NCI-H1436 treated with DMSO at 0.1 percent for 48 hours (cell line): Measurements from ENCODE around the gene LRBA.

ENCODE experiments used
- DNase-seq: peaks from one replicate; lab custom pipeline; 2025; lab: John Stamatoyannopoulos, UW

LRBA gene

DNA sequence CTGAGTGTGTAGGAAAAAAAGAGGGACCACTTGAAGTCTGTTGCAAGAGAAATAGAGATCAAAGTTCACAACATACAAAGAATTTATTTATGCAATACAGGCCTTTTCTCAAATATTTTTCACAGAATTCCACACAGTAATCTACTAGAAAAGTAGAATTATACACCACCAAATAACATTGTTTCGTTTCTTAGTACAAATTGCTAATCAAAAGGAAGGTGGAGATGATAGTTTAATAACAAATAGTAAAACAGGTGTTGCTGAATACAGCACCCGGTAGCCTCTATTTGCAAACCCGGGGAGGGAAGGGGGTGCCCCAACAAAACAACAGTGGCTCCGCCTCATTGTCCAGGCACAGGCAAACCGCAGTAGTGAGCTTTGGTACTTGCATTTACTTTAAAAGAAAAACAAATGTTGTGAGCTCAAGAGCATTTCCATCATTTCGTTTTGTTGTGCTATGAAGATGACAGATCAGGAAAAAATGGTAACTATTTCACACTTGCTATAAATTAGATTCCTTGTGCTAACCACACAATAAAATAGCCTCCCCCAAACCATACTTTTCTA, 750.4 kb downstream of the LRBA start:
- DNase-seq: no peak

DNA sequence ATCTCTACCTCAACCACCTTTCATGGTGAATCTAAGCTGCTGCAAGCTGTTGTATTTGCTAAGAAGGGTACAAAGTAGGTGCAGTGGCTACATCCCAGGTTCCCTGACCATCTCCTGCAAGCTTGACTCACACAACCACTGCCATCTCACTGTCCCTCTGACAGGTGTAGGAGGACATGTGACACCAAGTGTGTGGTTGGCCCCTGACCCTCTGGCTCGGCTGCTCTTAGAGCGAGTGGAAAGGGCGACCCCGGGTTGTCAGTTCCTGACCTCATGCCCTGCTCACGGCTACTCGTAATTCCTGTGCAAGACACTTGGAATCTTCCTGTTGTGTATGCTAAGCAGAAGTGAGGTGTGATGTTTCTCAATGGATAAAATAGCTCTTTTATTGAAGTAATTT, 752.5 kb downstream of the LRBA start:
- no peak for DNase-seq

DNA sequence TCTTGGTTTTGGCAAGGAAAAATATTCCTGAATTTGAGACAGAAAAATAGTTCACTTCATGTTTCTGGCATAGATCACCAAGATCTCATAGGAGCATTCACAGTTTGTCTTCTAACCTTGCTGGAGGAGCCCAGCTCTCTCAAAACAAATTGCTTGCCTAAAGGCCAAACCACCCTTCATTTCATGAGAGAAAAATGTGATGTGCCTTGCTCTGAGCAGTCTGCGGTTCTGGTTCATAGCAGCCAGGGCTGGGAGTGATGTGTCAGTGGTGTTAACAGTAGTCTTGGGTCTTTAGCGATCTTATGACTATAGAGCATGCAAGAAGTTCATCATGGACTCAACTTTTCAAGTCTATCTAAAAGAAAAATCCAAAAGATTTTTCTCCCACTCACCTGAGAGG, 753.5 kb downstream of the LRBA start:
- no peak for DNase-seq

DNA sequence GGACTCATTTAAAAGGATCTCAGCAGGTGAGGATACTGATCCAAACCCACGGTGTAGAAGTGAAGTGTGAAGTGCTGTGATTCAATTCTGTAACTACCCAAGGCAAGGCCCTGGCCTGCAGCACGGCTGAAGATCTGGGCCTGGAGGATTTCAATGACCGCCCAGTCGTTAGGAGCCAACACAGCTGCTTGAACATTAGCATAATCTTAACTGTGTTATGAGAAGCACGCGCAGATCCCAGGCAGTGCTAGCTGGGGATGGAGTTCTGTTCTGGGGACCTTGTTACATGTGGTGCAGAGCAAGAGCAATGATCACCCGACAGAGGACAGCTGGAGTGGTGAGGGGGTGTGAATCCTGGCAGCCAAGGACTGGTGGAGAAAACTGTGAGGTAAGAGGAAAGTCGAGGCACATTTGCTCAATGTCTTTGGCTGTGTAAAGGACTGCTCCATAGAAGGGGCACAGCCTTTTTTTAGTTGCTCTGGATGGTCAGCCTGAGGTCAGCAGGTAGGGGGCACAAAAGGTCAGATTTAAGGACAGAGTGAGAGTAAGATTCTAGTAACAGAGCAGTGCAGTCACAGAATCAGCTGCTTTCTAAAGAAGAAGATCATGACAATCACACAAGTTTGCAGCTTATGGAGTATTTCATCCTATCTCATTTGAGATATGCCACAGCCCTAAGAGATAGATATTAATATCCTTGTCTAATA, 755.1 kb downstream of the LRBA start:
- DNase-seq: no peak

DNA sequence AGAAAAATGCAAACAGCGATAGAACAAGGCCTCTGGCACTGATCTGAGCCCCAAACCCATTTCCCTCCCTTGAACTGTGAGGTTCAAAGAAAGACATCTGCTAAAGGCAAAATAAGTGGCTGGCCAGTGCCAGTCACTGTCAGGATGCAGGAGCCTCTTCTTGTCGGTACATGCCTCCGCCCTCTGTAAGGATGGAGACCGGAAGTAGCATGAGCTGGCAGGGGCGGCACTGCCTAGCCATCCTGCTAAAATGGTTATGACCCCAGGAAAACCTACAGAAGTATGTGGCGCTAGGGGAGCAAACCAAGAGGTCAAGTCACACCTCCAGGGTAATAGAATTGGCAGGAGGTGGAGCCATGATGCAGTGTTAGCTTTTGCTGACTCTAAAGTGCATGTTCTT, 756.5 kb downstream of the LRBA start:
- no peak for DNase-seq

DNA sequence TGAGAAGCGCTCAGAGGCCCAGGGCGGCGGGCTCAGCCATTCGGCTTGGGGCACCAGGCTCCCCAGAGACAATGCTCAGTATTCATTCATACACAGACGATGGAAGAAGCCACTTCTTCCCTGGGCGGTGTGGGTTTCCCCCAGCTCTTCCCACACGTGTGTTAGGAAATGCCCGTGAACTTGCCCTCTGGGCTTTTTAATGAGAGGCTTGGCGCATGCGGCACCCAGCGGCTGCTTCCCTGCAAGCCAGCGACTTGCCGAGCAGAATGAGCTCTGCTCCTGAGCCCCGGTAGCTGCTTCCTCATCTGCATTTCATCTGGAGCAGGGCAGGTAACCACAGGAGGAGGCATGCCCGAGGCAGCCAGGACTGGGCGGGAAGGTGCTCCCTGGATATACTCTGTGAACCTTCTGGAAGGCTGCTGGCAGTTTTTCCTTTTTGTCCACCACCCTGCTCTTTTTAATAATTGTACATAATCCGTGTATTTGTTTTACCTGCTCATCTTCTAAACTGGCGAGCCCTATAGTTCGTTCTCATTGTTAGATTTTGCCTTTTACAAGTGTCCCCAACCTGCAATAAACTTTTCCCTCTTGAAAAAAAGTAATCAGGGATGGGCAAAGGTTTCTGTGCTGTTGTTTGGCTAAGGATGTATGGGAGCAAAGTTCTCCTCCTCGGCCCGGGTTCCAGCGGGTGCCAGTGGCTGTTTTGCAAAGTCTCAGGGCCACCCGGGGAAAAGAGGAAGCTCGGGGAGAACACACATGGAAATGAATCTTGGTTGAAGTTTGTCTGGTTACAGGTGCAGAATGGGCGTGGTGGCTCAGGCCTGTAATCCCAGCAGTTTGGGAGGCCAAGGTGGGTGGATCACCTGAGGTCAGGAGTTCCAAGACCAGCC, 758.0 kb downstream of the LRBA start:
- no peak for DNase-seq

DNA sequence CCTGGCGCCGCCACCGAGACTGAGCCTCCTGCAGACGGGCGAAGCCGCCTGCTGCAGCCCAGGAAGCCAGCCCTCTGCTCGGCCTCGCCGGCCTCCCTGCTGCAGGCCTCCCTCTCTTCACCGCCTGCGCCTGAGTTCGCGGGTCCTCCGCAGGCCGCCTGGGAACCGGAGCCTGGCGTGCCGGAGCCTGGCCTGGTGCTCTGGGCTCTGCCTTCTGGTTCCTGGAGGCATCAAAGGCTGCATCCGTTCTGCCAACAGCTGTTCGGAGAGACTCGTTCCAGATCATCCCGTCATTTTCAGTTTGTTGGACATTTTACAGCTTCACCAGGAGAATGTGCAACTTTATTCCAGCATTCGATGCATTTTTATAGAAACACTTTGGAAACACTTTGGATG, 758.9 kb downstream of the LRBA start:
- DNase-seq: no peak

DNA sequence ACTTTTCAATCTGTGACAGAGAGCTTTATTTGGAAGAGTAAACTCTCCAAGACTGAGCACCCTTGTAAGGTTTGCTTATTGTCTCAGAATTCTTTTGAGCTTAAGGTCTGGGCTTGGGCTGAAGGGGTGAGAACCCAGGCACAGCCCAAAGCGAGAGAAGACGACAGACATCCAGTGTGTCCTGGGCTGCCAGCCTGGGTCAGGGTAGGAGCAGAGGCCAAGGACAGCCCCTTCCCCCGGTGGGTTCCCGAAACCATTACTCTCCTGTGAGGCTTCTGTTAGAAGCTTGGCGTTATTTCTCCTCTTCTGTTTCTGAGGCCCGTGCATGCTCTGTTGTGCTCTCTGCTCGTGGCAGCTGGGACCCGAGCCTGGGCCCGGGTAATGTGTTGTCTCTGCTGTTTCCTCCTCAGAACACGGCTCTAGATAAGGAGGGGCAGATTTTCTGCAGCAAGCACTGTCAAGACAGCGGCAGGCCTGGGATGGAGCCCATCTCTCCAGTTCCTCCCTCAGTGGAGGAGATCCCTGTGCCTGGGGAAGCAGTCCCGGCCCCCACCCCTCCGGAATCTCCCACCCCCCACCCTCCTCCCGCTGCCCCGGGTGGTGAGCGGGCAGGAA, 759.4 kb downstream of the LRBA start:
- DNase-seq: no peak

DNA sequence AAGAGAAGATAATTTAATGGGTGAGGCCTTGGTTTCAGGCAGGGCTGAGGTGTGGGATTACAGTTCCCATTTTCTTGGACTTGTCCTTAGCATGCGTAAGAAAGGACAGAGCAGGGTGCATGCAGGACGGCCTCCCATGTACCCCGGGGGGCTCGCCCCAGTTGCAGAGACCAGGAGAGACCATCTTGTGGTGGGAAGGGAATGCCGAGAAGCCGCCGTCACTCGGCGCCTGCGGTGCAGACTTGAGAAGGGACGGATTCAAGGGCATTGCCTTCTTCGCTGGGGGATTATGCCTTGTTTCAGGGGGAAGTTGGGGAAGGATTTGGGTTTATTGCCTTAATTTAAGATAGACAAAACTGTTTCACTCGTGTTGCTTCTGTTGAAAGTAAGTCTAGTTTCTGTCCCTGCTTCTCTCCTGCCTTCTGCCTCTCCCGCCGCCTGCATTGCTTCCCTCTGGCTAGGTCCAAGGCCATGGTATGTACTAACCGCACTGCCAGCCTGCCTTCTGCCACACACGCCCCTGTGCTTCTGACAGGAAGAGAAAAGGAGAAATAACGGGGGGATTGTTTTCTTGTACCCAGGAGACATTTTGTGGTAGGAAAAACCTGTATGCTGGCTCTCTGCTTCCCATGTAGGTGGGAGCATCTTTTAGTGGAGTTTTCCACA, 761.0 kb downstream of the LRBA start:
- no peak for DNase-seq

DNA sequence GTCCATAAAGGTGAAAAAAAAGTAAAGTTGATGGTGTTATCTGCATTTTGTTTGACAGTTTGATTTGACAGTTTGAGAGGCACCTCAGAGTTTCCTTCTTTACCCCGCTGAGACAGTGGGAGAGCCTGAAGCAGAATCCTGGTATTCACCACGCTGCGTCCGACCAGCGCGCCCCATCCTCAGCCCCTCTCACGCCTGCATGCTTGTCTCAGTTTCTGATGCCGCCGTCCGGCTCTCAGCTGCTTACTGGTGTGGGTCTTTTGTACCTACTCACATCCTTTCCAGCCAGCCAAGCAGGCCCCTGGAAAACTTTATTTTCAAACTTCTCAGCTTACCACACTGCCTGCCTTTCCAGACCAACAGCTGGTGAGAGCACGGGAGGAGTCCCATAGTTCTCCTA, 761.7 kb downstream of the LRBA start:
- DNase-seq: no peak

DNA sequence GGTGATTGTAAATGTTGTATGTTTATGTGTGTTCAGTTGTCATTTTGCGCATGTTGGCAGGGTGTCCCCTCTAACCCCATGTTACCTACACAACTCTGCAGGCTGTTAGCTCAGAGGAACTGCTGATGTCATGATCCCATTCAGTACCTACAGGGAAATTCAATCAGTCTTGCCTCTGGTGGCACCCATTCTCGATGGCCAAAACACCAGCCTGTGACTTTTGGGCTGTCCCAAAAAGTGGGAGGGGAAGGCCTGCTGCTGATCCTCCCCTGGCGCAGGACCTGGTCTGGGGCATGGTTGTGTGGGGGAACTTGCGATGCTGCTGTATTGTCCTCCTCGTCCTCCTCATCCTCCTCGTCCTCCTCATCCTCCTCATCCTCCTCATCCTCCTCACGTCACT, 762.3 kb downstream of the LRBA start:
- DNase-seq: no peak

DNA sequence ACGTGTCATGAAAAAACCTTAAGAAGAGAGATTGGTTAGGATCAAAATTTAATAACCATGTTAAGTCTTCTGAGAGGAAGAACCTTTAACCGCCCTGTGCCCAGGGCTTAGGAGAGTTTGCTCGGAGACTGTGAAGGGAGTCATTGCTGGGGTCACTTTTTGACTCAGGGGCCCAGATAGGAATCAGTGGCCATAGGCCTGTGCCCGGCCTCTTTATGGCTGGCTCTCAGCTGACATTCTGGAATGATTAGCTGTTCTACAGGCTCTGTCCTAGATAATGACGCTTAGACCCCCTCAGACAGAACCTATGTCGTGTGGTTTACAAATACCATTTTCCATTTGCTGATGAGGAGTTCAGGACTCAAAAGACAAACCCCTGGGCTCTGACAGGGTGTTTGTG, 762.8 kb downstream of the LRBA start:
- no peak for DNase-seq

DNA sequence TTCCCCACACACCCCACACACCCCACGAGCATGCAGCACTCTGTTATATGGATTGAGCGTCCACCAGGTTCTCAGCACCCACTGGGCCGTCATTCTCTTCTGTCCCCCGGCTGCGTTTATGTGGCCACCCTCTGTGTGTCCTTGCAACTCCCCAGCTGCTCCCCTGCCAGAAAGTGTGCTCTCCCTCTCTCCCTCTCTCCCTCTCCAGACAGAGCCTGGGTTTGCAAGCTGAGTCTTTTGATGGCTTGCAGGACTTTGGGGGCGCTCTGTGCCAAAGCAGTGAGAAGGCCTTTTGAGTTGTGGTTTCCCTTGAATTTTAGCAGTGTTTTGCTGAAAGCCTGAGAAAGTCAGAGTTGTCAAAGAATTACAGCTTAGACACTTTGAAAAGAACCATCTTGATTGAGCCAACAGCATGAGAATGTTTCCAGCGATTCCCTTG, 763.3 kb downstream of the LRBA start:
- no peak for DNase-seq

DNA sequence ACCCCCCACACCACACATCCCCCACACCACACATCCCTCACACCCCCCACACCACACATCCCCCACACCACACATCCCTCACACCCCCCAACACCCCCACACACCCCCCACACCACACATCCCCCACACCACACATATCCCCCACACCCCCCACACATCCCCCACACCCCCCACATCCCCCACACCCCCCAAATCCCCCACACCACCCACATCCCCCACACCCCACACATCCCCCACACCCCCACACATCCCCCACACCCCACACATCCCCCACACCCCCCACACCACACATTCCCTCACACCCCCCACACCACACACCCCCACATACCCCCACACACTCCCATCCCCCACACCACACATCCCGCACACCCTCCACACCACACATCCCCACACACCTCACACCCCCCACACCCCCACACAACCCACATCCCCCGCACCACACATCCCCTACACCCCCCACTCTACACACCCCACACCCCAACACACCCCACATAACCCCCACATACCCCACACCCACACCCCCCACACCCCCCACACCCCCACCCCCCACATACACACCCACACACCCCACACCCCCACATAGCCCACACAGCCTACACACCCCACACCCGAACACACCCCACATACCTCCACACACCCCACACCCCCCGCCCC, 764.0 kb downstream of the LRBA start:
- no peak for DNase-seq

DNA sequence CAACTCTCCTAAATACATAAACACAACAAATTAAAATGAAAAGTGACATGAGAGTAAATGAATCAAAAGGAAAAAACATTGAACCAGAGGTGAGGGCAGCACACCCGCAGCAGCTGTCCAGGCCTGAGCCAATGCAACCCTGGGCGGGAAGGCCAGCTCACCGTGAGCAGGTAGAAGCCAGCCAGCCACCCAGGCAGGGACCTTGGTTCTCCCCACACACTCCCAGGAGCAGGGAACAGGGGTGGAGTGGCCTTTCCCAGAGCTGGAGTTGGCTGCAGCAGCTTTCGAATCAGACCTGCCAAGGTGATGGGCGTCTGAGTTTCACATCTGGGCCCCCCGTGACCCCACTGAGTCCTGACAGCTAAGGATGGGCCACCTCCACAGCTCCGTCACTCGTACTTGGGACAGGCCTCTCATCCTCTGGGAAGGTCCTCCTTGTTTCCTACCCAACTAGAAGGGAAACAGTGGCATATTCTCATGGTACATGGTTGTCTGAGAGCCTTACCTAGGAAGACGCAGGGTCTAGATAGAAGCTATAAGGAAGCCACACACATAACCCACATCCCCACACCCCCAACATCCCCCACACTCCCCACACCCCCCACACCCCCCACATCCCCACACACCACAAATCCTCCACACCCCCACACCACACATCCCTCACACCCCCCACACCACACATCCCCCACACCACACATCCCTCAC, 764.6 kb downstream of the LRBA start:
- DNase-seq: no peak

DNA sequence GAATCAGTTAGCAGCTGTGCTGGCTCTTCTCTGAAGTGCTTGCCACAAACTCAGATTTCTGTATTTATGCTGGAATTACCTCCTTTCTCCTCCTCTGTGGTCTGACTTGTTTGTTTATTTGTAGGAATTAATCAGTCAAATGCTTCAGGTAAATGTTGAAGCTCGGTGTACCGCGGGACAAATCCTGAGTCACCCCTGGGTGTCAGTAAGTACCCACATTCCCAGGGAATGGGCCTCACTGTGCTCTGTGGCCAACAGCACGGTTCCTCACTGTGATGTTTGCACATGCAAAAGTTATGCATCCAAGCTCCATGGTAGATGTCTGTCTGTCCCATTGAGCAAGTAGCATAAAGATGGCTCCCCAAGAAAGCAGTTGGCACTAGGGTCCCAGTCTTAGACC, 766.9 kb downstream of the LRBA start:
- no peak for DNase-seq

DNA sequence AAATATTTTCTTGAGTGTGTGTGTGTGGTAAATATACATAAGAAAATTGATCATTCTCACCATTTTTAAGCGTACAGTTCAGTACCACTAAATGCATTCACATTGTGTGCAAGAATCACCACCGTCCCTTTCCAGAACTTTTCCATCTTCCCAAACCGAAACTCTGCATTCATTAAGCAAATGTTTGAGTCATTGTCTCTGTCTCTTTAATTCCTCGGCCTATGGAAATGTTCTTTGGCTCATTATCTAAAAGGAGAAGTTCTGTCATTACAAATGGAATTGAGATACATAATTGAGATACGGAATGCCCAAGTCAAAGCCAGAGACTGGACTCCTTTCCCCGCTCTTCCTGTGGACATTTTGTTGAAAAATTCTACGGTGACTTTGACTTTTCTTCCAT, 767.9 kb downstream of the LRBA start:
- no peak for DNase-seq

DNA sequence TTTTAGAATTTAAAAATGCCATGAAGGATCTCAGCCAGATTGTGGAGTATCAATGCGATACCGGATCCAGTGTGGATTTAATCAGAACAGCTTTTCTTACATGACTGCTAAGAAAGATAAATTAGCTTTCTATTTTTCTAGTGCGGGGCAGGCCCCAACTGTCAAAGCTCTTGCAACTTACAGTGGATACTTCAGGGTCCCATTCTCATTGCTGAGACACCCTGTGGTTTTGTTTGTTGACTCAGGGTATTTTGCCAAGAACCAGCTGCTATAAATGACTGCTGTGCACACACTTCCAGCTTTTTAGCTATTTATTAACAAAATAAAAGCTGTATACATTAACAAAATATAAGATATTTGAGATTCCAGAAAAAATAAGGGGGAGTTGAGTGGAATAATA, 770.5 kb downstream of the LRBA start:
- no peak for DNase-seq

DNA sequence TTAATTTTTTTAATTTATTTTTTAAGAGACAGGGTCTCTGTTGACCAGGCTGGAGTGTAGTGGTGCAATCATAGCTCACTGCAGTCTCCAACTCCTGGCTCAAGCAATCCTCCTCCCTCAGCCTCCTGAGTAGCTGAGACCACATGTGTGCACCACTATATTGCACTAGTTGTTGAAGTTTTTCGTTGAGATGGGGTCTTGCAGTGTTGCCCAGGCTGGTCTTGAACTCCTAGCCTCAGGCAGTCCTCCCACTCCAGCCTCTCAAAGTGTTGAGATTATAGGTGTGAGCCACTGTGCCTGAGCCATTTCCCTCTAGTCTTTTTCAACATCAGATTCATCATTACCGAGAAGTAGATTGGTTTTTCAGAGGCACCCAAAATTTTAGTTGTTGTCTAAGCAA, 771.2 kb downstream of the LRBA start:
- DNase-seq: no peak

DNA sequence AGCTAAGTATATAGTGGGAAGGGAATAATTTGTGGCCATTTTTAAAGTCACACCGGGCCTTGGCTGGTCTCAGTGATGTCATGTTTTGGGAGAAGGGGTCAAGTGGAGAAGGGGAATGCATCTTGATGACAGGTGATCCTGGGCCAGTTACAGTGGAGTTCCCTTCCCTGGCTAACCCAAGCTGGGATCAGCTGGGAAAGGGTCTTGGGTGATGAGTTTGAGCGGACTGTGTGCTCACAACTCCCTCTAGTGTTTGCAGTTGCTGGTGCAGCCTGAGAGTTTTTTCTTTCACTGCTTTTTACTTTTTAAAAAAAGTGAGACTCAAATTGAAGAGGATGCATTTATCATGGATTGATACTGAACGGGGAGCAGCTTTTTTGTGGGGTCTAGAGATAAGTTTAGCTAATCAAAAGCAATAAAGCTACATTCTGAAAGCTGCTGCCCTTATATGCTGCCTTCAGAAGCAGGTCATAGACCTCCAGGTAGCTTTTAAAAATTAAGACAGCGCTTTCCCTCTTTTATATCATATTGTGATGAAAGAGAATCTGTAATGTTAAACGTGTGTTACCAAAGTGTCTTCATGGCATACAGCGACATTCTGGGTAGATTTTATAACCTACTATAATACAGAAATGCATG, 772.1 kb downstream of the LRBA start:
- no peak for DNase-seq

DNA sequence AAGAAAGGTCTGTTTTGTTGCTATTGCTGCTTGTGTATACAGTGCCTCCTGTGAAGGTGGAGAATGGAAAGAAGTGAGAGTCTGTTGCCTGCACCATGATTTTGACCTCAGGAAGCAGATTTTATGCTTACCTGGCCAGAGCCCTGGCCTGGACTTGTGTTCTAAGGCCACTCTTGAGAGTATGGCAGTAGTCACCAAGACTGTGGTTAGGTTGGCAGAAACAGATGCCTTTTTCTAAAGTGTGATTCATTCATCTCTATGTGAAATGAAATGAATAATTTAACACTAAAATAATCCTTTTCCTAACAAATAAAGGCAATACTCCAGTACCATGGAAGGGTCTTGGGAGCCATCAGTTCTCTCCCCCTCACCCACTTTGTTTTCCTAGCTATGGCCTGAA, 775.1 kb downstream of the LRBA start:
- no peak for DNase-seq
